GM12891 (cell line): ENCODE measurements around the gene OXER1.

Experiments used
- PAX5 ChIP-seq: IDR thresholded peaks from 2 replicates; pipeline ENCODE4 v1.6.1; 2011; ENCODE audit warnings: low read length, moderate library complexity, mild to moderate bottlenecking; ENCODE audit not compliant: insufficient read depth, severe bottlenecking
- POLR2A ChIP-seq: IDR thresholded peaks from 2 replicates; pipeline ENCODE4 v1.6.1; 2011; ENCODE audit warnings: low read depth, low read length, control low read depth
- POLR2AphosphoS5 ChIP-seq: IDR thresholded peaks from 2 replicates; pipeline ENCODE4 v1.6.1; 2011; ENCODE audit warnings: low read depth, low read length, control low read depth

- no peak for TF ChIP-seq POLR2A
- no peak for TF ChIP-seq POLR2AphosphoS5
- no peak for TF ChIP-seq PAX5
Observed at GRCh38 chr2:42787788-42788477, 24.0 kb upstream of the OXER1 start.
